ENCODE data around the gene FOXK1.

GRCh38 chr7:4817178-4817901, 135.2 kb downstream of the FOXK1 start:
- TF ChIP-seq YY1 (IDR thresholded peaks at IDR 0.05; ENCODE audit: borderline replicate concordance in 1 of 3, control insufficient read depth in 1 of 3, extremely low read depth in 1 of 3, insufficient read depth in 3 of 3, insufficient read length in 1 of 3, insufficient replicate concordance in 2 of 3, low read depth in 1 of 3, low read length in 2 of 3) (no peak), ZNF3 (CRISPR knock-in tag; IDR thresholded peaks at IDR 0.05) (no peak), ELF1 (tag; IDR thresholded peaks at IDR 0.05) (no peak), POLR2A (conservative IDR thresholded peaks at IDR 0.05) (no peak), NCOA2 (IDR thresholded peaks at IDR 0.05; ENCODE audit: partially characterized antibody in 2 of 2) (no peak), ETS1 (conservative IDR thresholded peaks at IDR 0.05; ENCODE audit: control insufficient read depth, low read depth, low read length) (no peak), RFX7 (CRISPR knock-in tag; IDR thresholded peaks at IDR 0.05) (no peak), COPS2 (conservative IDR thresholded peaks at IDR 0.05) (no peak), ZNF561 (CRISPR knock-in tag; conservative IDR thresholded peaks at IDR 0.05) (no peak)

Data from K562 (cell line).